Vagina (tissue), 2 donors: Measurements from ENCODE around the gene CDKN2D. TPM values are rescaled to one million over a fixed set of nuclear protein-coding genes. Genes with fewer than 3 reads are reported as not detected.
A peak's percentile ranks its signal among the peaks of the same experiment; 100 is the strongest.
"Not testable (repeated sequence)": the region's sequence is repeated elsewhere in the genome, so short reads cannot be mapped to it uniquely, and the experiment has no call there.

Experiments
- DNase-seq, 2 donors: peaks; one replicate each; pipeline ENCODE4 v3.0.0-alpha.2; 2017; ENCODE audit errors: extremely low spot score in 2 of 2
- H3K27ac ChIP-seq: fragments of 200-600 bp; sonication (generic); one replicate; pipeline ENCODE4 v1.5.1; 2019
- H3K27me3 ChIP-seq: fragments of 200-600 bp; sonication (generic); one replicate; pipeline ENCODE4 v1.5.1; 2019
- H3K36me3 ChIP-seq, 2 donors: fragments of 200-600 bp; sonication (generic); one replicate each; pipeline ENCODE4 v1.5.1; 2017 to 2019
- H3K4me1 ChIP-seq: fragments of 200-600 bp; sonication (generic); one replicate; pipeline ENCODE4 v1.5.1; 2019
- H3K4me3 ChIP-seq, 2 donors: fragments of 200-600 bp; sonication (generic); 1 replicate in 1 of 2; 2 replicates in 1 of 2; pipeline ENCODE4 v1.5.1; 2016 to 2019
- H3K9me3 ChIP-seq: fragments of 200-600 bp; sonication (generic); one replicate; pipeline ENCODE4 v1.5.1; 2019
- CTCF ChIP-seq, 3 experiments: fragments of 450-650 bp in 2 of 3; fragments of 200-600 bp in 1 of 3; sonication (generic) in 1 of 3; IDR thresholded peaks; one replicate each; pipeline ENCODE4 v1.5.1; 2017 to 2019; ENCODE audit warnings: antibody characterized with exemption in 3 of 3, mild to moderate bottlenecking in 2 of 3, moderate library complexity in 2 of 3
- POLR2A ChIP-seq, 2 donors: fragments of 450-650 bp; IDR thresholded peaks; one replicate each; pipeline ENCODE4 v1.6.1; 2017; ENCODE audit warnings: antibody characterized with exemption in 2 of 2, mild to moderate bottlenecking in 2 of 2, moderate library complexity in 2 of 2
- POLR2AphosphoS5 ChIP-seq, 2 donors: sonication (generic); formaldehyde crosslinking; IDR thresholded peaks; one replicate each; pipeline ENCODE4 v1.9.0; 2017; ENCODE audit warnings: antibody characterized with exemption in 2 of 2, mild to moderate bottlenecking in 2 of 2, low read depth in 1 of 2; ENCODE audit not compliant: insufficient read depth in 1 of 2
- intact Hi-C: fragments of 100-400 bp; cut with DNase I; formaldehyde crosslinking; loops from one replicate; pipeline ENCODE4 v1.15.1; 2023
- total RNA-seq: library from RNA; depleted of rRNA; stranded (reverse); fragments of >200 nt; gene quantifications from one replicate; pipeline ENCODE4 v1.2.3, GENCODE V29; 2016

CDKN2D gene
- total RNA-seq, 1 donor from 2014 or later: 22.8 TPM

- no peaks in the 10 kb centered on the region for H3K27me3 ChIP-seq
- H3K4me3 ChIP-seq: no peak overlapping the region
- H3K36me3 ChIP-seq: no peaks in the 10 kb centered on the region
- intact Hi-C loops: no loop called here
- DNase-seq: no peak
- no peak for TF ChIP-seq POLR2A (IDR thresholded peaks at IDR 0.05)
- peak in 1 of 2 donors; percentile 52 for TF ChIP-seq POLR2AphosphoS5 (IDR thresholded peaks at IDR 0.05; ENCODE audit: insufficient read depth in 1 of 2, low read depth in 1 of 2)
- no peaks in the 10 kb centered on the region for H3K9me3 ChIP-seq
- H3K4me1 ChIP-seq: peaks cover 5% of the 10 kb centered on the region
- H3K27ac ChIP-seq: no peak overlapping the region
These were observed 33.2 kb downstream of the CDKN2D start for GRCh38 chr19:10535613-10536012.

GRCh38 chr19:10533646-10534386, 35.0 kb downstream of the CDKN2D start:
- Histone ChIP-seq H3K36me3 (no peaks in the 10 kb centered on the region), H3K27ac (no peak overlapping the region), H3K27me3 (no peaks in the 10 kb centered on the region), H3K4me3 (no peak overlapping the region), H3K4me1 (peaks cover 5% of the 10 kb centered on the region), H3K9me3 (no peaks in the 10 kb centered on the region)
- no peak for TF ChIP-seq POLR2A (IDR thresholded peaks at IDR 0.05)
- TF ChIP-seq POLR2AphosphoS5 (IDR thresholded peaks at IDR 0.05; ENCODE audit: insufficient read depth in 1 of 2, low read depth in 1 of 2): peak in 1 of 2 donors; percentile 84
- no peak for TF ChIP-seq CTCF (IDR thresholded peaks at IDR 0.05)
- DNase-seq: no peak
- intact Hi-C loops: no loop called here

GRCh38 chr19:10532457-10532856, 36.3 kb downstream of the CDKN2D start:
- peaks cover 5% of the 10 kb centered on the region for H3K4me1 ChIP-seq
- no peak for DNase-seq
- no peak overlapping the region for H3K4me3 ChIP-seq
- H3K27ac ChIP-seq: no peak overlapping the region
- intact Hi-C loops: no loop called here
- no peaks in the 10 kb centered on the region for H3K9me3 ChIP-seq
- no peaks in the 10 kb centered on the region for H3K27me3 ChIP-seq
- H3K36me3 ChIP-seq: no peaks in the 10 kb centered on the region
- TF ChIP-seq POLR2A (IDR thresholded peaks at IDR 0.05) (no peak), CTCF (IDR thresholded peaks at IDR 0.05) (no peak), POLR2AphosphoS5 (IDR thresholded peaks at IDR 0.05; ENCODE audit: insufficient read depth in 1 of 2, low read depth in 1 of 2) (no peak)

- DNase-seq, intact Hi-C loops, H3K4me3 ChIP-seq, H3K36me3 ChIP-seq, H3K4me1 ChIP-seq, H3K27ac ChIP-seq, H3K9me3 ChIP-seq, H3K27me3 ChIP-seq: not testable (repeated sequence)
These were observed 41.9 kb downstream of the CDKN2D start for GRCh38 chr19:10526887-10527286.

GRCh38 chr19:10525636-10526035, 43.1 kb downstream of the CDKN2D start:
- DNase-seq: no peak
- Histone ChIP-seq H3K9me3 (no peaks in the 10 kb centered on the region), H3K36me3 (no peaks in the 10 kb centered on the region), H3K4me3 (no peak overlapping the region), H3K27ac (no peak overlapping the region), H3K4me1 (peaks cover 7% of the 10 kb centered on the region), H3K27me3 (no peaks in the 10 kb centered on the region)
- intact Hi-C loops: no loop called here
- TF ChIP-seq POLR2A (IDR thresholded peaks at IDR 0.05) (no peak), POLR2AphosphoS5 (IDR thresholded peaks at IDR 0.05; ENCODE audit: insufficient read depth in 1 of 2, low read depth in 1 of 2) (no peak), CTCF (IDR thresholded peaks at IDR 0.05) (no peak)

- Histone ChIP-seq H3K27me3 (no peaks in the 10 kb centered on the region), H3K4me1 (peaks cover 19% of the 10 kb centered on the region), H3K27ac (no peak overlapping the region), H3K36me3 (no peaks in the 10 kb centered on the region), H3K9me3 (no peaks in the 10 kb centered on the region), H3K4me3 (no peak overlapping the region)
- intact Hi-C loops: no loop called here
- TF ChIP-seq CTCF (IDR thresholded peaks at IDR 0.05) (no peak), POLR2AphosphoS5 (IDR thresholded peaks at IDR 0.05; ENCODE audit: insufficient read depth in 1 of 2, low read depth in 1 of 2) (no peak), POLR2A (IDR thresholded peaks at IDR 0.05) (no peak)
- no peak for DNase-seq
These were observed 45.6 kb downstream of the CDKN2D start for GRCh38 chr19:10523135-10523636.
